WTC11 (cell line): Measurements from ENCODE around the gene NAV3.

Experiments used
- ATF1 ChIP-seq: sonication (generic); formaldehyde crosslinking; IDR thresholded peaks from 2 replicates; pipeline ENCODE4 v1.8.1; 2023; ENCODE audit warnings: mild to moderate bottlenecking, moderate library complexity, missing genetic modification reagents
- CBFB ChIP-seq: sonication (generic); formaldehyde crosslinking; IDR thresholded peaks from 2 replicates; pipeline ENCODE4 v1.8.1; 2022; ENCODE audit warnings: mild to moderate bottlenecking, low read depth, missing genetic modification reagents
- ETV6 ChIP-seq: sonication (generic); formaldehyde crosslinking; IDR thresholded peaks from 2 replicates; pipeline ENCODE4 v1.8.1; 2022; ENCODE audit warnings: mild to moderate bottlenecking, missing genetic modification reagents
- KAT7 ChIP-seq: sonication (generic); formaldehyde crosslinking; IDR thresholded peaks from 2 replicates; pipeline ENCODE4 v1.8.1; 2023; ENCODE audit warnings: missing genetic modification reagents, mild to moderate bottlenecking, borderline replicate concordance
- OVOL2 ChIP-seq: fragments of 250-450 bp; sonication (Bioruptor Pico); IDR thresholded peaks from 2 replicates; pipeline ENCODE4 v1.9.0; 2021; ENCODE audit warnings: mild to moderate bottlenecking, borderline replicate concordance
- SP1 ChIP-seq: sonication (generic); formaldehyde crosslinking; conservative IDR thresholded peaks from 2 replicates; pipeline ENCODE4 v1.8.1; 2022; ENCODE audit warnings: missing genetic modification reagents
- TF ChIP-seq, protein P1 (sequence below): fragments of 200-600 bp; IDR thresholded peaks from 2 replicates; pipeline ENCODE4 v1.8.0; 2022; ENCODE audit warnings: antibody characterized with exemption
- TF ChIP-seq, protein P2 (sequence below): sonication (generic); formaldehyde crosslinking; IDR thresholded peaks from 2 replicates; pipeline ENCODE4 v1.8.0; 2022; ENCODE audit warnings: missing genetic modification reagents
- TF ChIP-seq, protein P3 (sequence below): sonication (generic); formaldehyde crosslinking; IDR thresholded peaks from 2 replicates; pipeline ENCODE4 v1.8.0; 2022; ENCODE audit warnings: mild to moderate bottlenecking, missing genetic modification reagents
- TF ChIP-seq, protein P4 (sequence below): sonication (generic); formaldehyde crosslinking; conservative IDR thresholded peaks from 2 replicates; pipeline ENCODE4 v1.8.1; 2023; ENCODE audit warnings: mild to moderate bottlenecking, low read depth, missing genetic modification reagents, moderate library complexity
- TF ChIP-seq, protein P5 (sequence below): sonication (generic); formaldehyde crosslinking; IDR thresholded peaks from 2 replicates; pipeline ENCODE4 v1.8.0; 2022; ENCODE audit warnings: mild to moderate bottlenecking, missing genetic modification reagents
- TF ChIP-seq, protein P6 (sequence below): fragments of 250-450 bp; sonication (Bioruptor Pico); IDR thresholded peaks from 2 replicates; pipeline ENCODE4 v1.8.0; 2021; ENCODE audit warnings: mild to moderate bottlenecking
- TF ChIP-seq, protein P7 (sequence below): sonication (generic); formaldehyde crosslinking; IDR thresholded peaks from 2 replicates; pipeline ENCODE4 v1.8.1; 2023; ENCODE audit warnings: mild to moderate bottlenecking, missing genetic modification reagents, moderate library complexity
- TF ChIP-seq, protein P8 (sequence below): sonication (generic); formaldehyde crosslinking; conservative IDR thresholded peaks from 2 replicates; pipeline ENCODE4 v1.8.1; 2022; ENCODE audit warnings: mild to moderate bottlenecking, missing genetic modification reagents

DNA sequence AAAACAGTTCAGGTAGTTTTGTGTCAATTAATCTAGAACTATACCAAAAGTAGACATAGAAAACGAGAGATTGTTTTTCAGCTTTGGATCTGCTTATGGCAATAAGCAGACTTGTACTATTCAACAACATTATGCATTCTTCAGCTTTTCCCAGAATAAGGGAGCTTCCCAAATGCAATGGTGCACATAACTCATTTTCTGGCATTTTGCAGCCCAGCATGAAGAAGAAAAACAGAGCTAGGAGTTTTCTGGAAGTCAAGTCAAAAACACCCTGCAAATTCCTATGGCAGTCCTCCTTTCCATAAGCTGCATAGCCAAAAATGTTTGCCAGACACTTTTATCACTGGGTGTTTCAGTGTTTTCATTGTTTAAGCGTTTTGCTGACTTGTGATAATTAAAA is 314.7 kb downstream of the NAV3 start:
- TF ChIP-seq ATF1 (CRISPR knock-in tag) (no peak), KAT7 (CRISPR knock-in tag) (no peak), OVOL2 (CRISPR knock-in tag) (no peak), ETV6 (CRISPR knock-in tag) (no peak), SP1 (CRISPR knock-in tag) (no peak), CBFB (CRISPR knock-in tag) (no peak)
- TF ChIP-seq, protein P1, sequence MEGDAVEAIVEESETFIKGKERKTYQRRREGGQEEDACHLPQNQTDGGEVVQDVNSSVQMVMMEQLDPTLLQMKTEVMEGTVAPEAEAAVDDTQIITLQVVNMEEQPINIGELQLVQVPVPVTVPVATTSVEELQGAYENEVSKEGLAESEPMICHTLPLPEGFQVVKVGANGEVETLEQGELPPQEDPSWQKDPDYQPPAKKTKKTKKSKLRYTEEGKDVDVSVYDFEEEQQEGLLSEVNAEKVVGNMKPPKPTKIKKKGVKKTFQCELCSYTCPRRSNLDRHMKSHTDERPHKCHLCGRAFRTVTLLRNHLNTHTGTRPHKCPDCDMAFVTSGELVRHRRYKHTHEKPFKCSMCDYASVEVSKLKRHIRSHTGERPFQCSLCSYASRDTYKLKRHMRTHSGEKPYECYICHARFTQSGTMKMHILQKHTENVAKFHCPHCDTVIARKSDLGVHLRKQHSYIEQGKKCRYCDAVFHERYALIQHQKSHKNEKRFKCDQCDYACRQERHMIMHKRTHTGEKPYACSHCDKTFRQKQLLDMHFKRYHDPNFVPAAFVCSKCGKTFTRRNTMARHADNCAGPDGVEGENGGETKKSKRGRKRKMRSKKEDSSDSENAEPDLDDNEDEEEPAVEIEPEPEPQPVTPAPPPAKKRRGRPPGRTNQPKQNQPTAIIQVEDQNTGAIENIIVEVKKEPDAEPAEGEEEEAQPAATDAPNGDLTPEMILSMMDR = no peak
- TF ChIP-seq, protein P2, sequence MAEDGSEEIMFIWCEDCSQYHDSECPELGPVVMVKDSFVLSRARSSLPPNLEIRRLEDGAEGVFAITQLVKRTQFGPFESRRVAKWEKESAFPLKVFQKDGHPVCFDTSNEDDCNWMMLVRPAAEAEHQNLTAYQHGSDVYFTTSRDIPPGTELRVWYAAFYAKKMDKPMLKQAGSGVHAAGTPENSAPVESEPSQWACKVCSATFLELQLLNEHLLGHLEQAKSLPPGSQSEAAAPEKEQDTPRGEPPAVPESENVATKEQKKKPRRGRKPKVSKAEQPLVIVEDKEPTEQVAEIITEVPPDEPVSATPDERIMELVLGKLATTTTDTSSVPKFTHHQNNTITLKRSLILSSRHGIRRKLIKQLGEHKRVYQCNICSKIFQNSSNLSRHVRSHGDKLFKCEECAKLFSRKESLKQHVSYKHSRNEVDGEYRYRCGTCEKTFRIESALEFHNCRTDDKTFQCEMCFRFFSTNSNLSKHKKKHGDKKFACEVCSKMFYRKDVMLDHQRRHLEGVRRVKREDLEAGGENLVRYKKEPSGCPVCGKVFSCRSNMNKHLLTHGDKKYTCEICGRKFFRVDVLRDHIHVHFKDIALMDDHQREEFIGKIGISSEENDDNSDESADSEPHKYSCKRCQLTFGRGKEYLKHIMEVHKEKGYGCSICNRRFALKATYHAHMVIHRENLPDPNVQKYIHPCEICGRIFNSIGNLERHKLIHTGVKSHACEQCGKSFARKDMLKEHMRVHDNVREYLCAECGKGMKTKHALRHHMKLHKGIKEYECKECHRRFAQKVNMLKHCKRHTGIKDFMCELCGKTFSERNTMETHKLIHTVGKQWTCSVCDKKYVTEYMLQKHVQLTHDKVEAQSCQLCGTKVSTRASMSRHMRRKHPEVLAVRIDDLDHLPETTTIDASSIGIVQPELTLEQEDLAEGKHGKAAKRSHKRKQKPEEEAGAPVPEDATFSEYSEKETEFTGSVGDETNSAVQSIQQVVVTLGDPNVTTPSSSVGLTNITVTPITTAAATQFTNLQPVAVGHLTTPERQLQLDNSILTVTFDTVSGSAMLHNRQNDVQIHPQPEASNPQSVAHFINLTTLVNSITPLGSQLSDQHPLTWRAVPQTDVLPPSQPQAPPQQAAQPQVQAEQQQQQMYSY = no peak
- TF ChIP-seq, protein P3, sequence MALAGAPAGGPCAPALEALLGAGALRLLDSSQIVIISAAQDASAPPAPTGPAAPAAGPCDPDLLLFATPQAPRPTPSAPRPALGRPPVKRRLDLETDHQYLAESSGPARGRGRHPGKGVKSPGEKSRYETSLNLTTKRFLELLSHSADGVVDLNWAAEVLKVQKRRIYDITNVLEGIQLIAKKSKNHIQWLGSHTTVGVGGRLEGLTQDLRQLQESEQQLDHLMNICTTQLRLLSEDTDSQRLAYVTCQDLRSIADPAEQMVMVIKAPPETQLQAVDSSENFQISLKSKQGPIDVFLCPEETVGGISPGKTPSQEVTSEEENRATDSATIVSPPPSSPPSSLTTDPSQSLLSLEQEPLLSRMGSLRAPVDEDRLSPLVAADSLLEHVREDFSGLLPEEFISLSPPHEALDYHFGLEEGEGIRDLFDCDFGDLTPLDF (CRISPR knock-in tag) = no peak
- TF ChIP-seq, protein P4, sequence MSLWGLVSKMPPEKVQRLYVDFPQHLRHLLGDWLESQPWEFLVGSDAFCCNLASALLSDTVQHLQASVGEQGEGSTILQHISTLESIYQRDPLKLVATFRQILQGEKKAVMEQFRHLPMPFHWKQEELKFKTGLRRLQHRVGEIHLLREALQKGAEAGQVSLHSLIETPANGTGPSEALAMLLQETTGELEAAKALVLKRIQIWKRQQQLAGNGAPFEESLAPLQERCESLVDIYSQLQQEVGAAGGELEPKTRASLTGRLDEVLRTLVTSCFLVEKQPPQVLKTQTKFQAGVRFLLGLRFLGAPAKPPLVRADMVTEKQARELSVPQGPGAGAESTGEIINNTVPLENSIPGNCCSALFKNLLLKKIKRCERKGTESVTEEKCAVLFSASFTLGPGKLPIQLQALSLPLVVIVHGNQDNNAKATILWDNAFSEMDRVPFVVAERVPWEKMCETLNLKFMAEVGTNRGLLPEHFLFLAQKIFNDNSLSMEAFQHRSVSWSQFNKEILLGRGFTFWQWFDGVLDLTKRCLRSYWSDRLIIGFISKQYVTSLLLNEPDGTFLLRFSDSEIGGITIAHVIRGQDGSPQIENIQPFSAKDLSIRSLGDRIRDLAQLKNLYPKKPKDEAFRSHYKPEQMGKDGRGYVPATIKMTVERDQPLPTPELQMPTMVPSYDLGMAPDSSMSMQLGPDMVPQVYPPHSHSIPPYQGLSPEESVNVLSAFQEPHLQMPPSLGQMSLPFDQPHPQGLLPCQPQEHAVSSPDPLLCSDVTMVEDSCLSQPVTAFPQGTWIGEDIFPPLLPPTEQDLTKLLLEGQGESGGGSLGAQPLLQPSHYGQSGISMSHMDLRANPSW (CRISPR knock-in tag) = no peak
- TF ChIP-seq, protein P5, sequence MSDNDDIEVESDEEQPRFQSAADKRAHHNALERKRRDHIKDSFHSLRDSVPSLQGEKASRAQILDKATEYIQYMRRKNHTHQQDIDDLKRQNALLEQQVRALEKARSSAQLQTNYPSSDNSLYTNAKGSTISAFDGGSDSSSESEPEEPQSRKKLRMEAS (CRISPR knock-in tag) = no peak
- TF ChIP-seq, protein P6, sequence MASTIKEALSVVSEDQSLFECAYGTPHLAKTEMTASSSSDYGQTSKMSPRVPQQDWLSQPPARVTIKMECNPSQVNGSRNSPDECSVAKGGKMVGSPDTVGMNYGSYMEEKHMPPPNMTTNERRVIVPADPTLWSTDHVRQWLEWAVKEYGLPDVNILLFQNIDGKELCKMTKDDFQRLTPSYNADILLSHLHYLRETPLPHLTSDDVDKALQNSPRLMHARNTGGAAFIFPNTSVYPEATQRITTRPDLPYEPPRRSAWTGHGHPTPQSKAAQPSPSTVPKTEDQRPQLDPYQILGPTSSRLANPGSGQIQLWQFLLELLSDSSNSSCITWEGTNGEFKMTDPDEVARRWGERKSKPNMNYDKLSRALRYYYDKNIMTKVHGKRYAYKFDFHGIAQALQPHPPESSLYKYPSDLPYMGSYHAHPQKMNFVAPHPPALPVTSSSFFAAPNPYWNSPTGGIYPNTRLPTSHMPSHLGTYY (CRISPR knock-in tag) = no peak
- TF ChIP-seq, protein P7, sequence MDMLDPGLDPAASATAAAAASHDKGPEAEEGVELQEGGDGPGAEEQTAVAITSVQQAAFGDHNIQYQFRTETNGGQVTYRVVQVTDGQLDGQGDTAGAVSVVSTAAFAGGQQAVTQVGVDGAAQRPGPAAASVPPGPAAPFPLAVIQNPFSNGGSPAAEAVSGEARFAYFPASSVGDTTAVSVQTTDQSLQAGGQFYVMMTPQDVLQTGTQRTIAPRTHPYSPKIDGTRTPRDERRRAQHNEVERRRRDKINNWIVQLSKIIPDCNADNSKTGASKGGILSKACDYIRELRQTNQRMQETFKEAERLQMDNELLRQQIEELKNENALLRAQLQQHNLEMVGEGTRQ (CRISPR knock-in tag) = no peak
- TF ChIP-seq, protein P8, sequence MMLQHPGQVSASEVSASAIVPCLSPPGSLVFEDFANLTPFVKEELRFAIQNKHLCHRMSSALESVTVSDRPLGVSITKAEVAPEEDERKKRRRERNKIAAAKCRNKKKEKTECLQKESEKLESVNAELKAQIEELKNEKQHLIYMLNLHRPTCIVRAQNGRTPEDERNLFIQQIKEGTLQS (CRISPR knock-in tag) = no peak
